HG03095 (cell line): Measurements from ENCODE around the gene SAXO2.
"Not testable (repeated sequence)": the region's sequence is repeated elsewhere in the genome, so short reads cannot be mapped to it uniquely, and the experiment has no call there.

ENCODE experiments used
- ATAC-seq: cut with Tn5 transposase; IDR thresholded peaks from one replicate; pipeline ENCODE4 v1.9.1; 2021; ENCODE audit warnings: moderate library complexity; ENCODE audit not compliant: unreplicated experiment

SAXO2 gene

GRCh38 chr15:82284381-82284780, 21.8 kb downstream of the SAXO2 start:
- ATAC-seq = not testable (repeated sequence)

GRCh38 chr15:82286475-82286874, 23.9 kb downstream of the SAXO2 start:
- ATAC-seq = peak; percentile 94

- ATAC-seq = not testable (repeated sequence)
Measured at GRCh38 chr15:82288202-82288601, 25.6 kb downstream of the SAXO2 start.

- ATAC-seq = no peak
Measured at GRCh38 chr15:82292271-82292670, 29.7 kb downstream of the SAXO2 start.

GRCh38 chr15:82294061-82294690, 31.6 kb downstream of the SAXO2 start:
- ATAC-seq = no peak

GRCh38 chr15:82297546-82297945, 34.9 kb downstream of the SAXO2 start:
- ATAC-seq = no peak

- ATAC-seq = no peak
Measured at GRCh38 chr15:82298032-82298431, 35.4 kb downstream of the SAXO2 start.

GRCh38 chr15:82298520-82298919, 35.9 kb downstream of the SAXO2 start:
- no peak for ATAC-seq

- not testable (repeated sequence) for ATAC-seq
Measured at GRCh38 chr15:82299511-82299914, 36.9 kb downstream of the SAXO2 start.

- ATAC-seq = not testable (repeated sequence)
Measured at GRCh38 chr15:82300326-82300725, 37.7 kb downstream of the SAXO2 start.

GRCh38 chr15:82300883-82301282, 38.3 kb downstream of the SAXO2 start:
- ATAC-seq = no peak

GRCh38 chr15:82301296-82302016, 38.8 kb downstream of the SAXO2 start:
- no peak for ATAC-seq

- no peak for ATAC-seq
Measured at GRCh38 chr15:82303956-82304777, 41.5 kb downstream of the SAXO2 start.

GRCh38 chr15:82304778-82305090, 42.1 kb downstream of the SAXO2 start:
- no peak for ATAC-seq

GRCh38 chr15:82305621-82306048, 43.0 kb downstream of the SAXO2 start:
- no peak for ATAC-seq

GRCh38 chr15:82306791-82307713, 44.4 kb downstream of the SAXO2 start:
- ATAC-seq = no peak

GRCh38 chr15:82307714-82308081, 45.1 kb downstream of the SAXO2 start:
- no peak for ATAC-seq

- ATAC-seq = no peak
Measured at GRCh38 chr15:82309802-82310201, 47.2 kb downstream of the SAXO2 start.

- not testable (repeated sequence) for ATAC-seq
Measured at GRCh38 chr15:82311321-82311720, 48.7 kb downstream of the SAXO2 start.

GRCh38 chr15:82312586-82313349, 50.1 kb downstream of the SAXO2 start:
- ATAC-seq = no peak
